NB4 (cell line): ENCODE measurements around the gene TMEM221.

Experiments used
- DNase-seq: peaks from one replicate; pipeline ENCODE4 v3.0.0; 2010; ENCODE audit warnings: low read depth
- H3K4me3 ChIP-seq: one replicate; pipeline ENCODE4 v1.5.1; 2011; ENCODE audit warnings: mild to moderate bottlenecking, low read depth, low read length, moderate library complexity
- MAX ChIP-seq: IDR thresholded peaks from 2 replicates; pipeline ENCODE4 v1.6.1; 2011; ENCODE audit warnings: low read depth, low read length
- MYC ChIP-seq: IDR thresholded peaks from 2 replicates; pipeline ENCODE4 v1.6.1; 2011; ENCODE audit warnings: low read depth, low read length
- POLR2A ChIP-seq: IDR thresholded peaks from 2 replicates; pipeline ENCODE4 v1.6.1; 2011; ENCODE audit warnings: mild to moderate bottlenecking; ENCODE audit not compliant: insufficient read length; ENCODE audit errors: extremely low read depth
- TF ChIP-seq, protein P1 (sequence below): IDR thresholded peaks from one replicate; pipeline ENCODE4 v1.5.1; 2012; ENCODE audit warnings: low read depth, low read length

The TMEM221 gene

DNA sequence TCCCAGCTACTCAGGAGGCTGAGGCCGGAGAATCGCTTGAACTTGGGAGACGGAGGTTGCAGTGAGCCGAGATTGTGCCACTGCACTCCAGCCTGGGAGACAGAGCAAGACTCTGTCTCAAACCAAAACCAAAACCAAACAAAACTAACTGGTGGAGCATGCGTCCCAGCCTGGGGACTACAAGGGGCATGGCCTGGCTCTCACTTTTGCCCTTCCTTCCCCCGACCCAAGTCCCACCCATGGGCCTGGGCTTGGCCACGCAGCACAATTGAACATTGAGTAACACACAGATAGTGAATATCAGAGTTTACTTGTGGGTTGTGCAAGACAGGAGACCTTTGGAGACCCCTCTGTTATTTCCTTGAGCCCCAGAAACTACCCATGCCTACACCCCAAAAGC lies 13.2 kb downstream of the TMEM221 start:
- TF ChIP-seq, protein P1, sequence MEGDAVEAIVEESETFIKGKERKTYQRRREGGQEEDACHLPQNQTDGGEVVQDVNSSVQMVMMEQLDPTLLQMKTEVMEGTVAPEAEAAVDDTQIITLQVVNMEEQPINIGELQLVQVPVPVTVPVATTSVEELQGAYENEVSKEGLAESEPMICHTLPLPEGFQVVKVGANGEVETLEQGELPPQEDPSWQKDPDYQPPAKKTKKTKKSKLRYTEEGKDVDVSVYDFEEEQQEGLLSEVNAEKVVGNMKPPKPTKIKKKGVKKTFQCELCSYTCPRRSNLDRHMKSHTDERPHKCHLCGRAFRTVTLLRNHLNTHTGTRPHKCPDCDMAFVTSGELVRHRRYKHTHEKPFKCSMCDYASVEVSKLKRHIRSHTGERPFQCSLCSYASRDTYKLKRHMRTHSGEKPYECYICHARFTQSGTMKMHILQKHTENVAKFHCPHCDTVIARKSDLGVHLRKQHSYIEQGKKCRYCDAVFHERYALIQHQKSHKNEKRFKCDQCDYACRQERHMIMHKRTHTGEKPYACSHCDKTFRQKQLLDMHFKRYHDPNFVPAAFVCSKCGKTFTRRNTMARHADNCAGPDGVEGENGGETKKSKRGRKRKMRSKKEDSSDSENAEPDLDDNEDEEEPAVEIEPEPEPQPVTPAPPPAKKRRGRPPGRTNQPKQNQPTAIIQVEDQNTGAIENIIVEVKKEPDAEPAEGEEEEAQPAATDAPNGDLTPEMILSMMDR: no peak
- TF ChIP-seq MYC (no peak), MAX (no peak)
- no peak overlapping the region for H3K4me3 ChIP-seq
- DNase-seq: no peak

- no peak for DNase-seq
- no peak for TF ChIP-seq MAX
- TF ChIP-seq MYC: no peak
- no peak for TF ChIP-seq POLR2A
- TF ChIP-seq, protein P1: no peak
These were observed 17.1 kb downstream of the TMEM221 start for GRCh38 chr19:17431417-17431816.

DNA sequence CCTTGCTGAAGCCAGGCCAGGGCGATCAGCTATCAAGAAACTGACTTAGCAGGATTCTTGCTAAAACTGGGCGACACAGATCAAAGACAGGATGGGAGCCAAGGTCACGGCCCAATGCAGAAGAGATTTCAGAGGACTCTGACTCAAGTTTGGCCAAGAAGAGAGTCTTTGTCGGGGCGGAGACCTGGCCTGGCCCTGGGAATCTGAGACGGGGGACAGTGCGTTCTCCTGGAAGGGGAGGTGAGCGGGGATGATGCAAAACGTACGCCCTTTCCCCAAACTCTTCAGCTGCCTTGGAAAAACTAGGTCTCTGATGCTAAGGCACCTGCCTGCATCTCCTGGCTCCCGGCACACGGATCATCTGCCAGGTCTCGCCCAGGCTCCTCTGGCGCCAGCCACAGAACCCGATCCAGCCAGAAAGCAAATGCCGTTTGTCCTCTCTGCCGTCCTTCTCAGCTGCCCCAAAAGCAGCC lies 18.8 kb downstream of the TMEM221 start:
- no peak for TF ChIP-seq POLR2A
- TF ChIP-seq MYC: no peak
- no peak for TF ChIP-seq MAX
- TF ChIP-seq, protein P1: no peak
- no peak for DNase-seq
- no peak overlapping the region for H3K4me3 ChIP-seq

More at GRCh38 chr19:17431417-17431816, 17.1 kb downstream of the TMEM221 start:
- H3K4me3 ChIP-seq: no peak overlapping the region

DNA sequence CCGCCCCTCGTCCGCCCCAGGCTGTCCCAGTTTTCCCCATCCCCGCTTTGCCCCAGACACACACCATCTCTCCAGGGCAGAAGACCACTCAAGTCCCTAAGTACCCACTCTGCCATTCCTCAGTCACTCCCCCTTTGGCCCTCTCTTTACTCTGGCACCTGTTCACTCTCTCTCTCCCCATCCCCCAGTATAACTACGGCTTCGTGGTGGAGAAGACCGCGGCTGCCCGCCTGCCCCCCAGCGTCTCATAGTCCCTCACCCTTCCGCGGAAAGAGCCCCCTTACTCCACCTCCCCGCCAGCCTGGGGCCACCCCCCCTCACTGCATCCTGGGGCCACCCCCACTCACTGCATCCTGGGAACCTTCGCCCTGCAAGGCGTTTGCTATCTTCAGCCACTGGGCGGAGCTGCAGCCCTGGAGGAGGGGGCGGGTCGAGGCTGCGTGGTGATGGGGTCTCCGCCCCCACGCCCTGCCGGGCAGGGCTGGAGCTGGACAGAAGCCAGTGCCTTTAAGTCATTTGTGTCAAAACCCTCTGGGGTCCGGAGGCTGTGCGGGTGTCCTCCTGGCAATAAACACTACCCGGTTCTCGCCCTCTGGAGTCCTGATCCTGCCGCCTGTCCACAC lies 23.6 kb downstream of the TMEM221 start:
- TF ChIP-seq MYC: no peak
- TF ChIP-seq, protein P1: no peak
- TF ChIP-seq POLR2A: no peak
- TF ChIP-seq MAX: no peak
- peak; percentile 59 for DNase-seq
- H3K4me3 ChIP-seq: no peak overlapping the region

- no peak overlapping the region for H3K4me3 ChIP-seq
- no peak for DNase-seq
- TF ChIP-seq, protein P1: no peak
- TF ChIP-seq MAX: no peak
- no peak for TF ChIP-seq MYC
- TF ChIP-seq POLR2A: no peak
These were observed 24.8 kb downstream of the TMEM221 start for GRCh38 chr19:17423429-17424208.
